GM19397 (cell line): Measurements from ENCODE around the gene CCM2L.

ENCODE experiments used
- ATAC-seq: cut with Tn5 transposase; IDR thresholded peaks from one replicate; pipeline ENCODE4 v1.9.1; 2021; ENCODE audit warnings: mild to moderate bottlenecking, moderate library complexity; ENCODE audit not compliant: unreplicated experiment

The CCM2L gene

GRCh38 chr20:31991339-31991705 lies 18.9 kb upstream of the CCM2L start:
- ATAC-seq, result no peak

- no peak for ATAC-seq
Observed at GRCh38 chr20:31992086-31992485, 18.2 kb upstream of the CCM2L start.

DNA sequence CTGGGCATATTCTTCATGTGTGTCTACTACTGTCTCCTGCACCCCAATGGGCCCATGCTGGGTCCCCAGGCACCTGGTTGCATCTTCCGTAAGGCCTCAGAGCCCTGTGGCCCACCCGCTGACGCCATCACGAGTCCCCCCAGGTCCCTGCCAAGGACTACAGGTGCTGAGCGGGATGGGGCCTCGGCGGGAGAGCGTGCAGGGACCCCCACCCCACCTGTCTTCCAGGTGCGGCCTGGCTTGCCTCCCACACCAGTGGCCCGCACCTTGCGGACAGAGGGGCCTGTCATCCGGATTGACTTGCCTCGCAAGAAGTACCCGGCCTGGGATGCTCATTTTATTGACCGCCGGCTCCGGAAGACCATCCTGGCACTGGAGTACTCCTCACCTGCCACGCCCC lies 13.2 kb upstream of the CCM2L start:
- no peak for ATAC-seq

DNA sequence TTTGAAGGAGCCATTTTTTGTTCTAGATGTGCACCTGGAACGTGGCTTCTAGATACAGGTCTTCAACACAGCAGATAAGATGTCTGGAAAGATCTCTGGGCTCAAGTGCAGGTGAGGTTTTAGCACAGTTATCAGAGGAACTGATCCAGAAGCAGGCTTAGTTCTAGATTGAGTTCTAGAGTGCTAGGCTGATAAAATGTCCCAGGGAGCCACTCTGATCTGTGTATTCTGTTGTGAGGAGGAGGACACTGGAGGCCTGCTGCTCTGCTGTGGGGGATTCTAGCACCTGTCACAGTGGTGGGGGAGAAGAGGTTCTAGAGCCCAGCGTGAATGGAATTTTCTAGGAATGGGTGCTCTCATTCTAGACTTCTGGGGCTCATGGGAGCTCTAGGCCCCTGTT lies 12.0 kb upstream of the CCM2L start:
- ATAC-seq, result no peak

- ATAC-seq, result no peak
Observed at GRCh38 chr20:32003325-32003724, 6.9 kb upstream of the CCM2L start.

DNA sequence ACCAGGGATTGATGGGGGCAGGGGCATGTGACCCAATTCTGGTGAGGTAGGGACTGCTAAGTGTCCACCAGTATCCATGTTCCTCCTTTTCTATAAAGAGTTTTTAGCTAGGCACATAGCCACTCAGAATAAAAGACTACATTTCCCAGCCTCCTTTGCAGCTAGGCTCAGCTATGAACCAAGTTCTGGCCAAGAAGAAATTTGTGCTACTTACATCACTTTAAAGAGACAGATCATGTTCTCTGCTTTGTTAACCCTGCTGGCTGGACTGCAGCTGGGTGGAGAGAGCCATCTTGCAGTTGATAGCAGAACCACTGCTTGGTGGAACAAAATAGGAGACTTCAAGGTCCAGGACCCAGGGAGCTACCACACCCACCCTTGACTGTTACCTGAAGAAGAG lies 5.3 kb upstream of the CCM2L start:
- no peak for ATAC-seq

- ATAC-seq, result no peak
Observed at GRCh38 chr20:32006053-32006452, 4.2 kb upstream of the CCM2L start.

DNA sequence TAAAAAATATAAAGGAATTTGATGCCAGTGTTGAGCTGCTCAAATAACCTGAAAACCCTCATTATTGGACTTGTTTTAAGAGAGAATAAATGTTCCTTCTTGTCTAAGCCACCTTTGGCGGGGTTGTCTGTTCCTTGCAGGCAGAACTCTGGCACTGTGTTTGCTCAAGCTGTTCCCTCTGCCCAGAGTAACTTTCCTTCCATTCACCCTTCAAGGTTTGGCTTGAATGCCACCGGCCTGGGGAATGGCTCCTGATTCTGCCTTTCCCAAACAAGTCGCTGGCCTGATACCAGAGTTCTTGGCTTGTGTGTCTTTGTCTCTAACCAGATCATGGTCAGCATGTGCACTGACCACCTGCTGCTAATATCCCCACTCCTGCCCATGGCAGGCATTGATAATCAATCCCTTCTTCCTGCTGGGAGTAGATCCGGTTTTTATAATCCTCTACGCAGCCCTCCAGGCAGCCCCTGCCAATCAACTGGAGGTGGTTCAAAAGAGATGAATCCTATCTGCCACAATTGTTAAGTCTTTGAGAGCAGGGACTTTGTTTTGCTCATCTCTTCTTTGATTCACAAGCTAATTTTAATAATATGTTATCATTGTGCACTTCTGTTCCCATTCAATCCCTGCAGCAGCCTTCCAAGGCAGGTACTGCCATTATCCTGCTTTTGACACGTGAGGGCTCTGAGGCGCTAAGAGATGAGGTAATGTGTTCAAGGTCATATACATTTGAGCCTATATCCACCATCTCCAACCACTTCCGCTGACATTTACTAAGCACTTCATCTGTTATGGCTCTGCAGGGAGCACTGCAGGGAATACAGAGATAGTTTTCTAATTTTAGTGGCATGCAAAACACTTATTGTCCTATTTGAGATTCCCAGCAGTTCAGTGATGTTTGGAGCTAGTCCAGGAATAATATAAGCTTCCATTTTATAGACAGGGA lies 3.1 kb upstream of the CCM2L start:
- no peak for ATAC-seq

DNA sequence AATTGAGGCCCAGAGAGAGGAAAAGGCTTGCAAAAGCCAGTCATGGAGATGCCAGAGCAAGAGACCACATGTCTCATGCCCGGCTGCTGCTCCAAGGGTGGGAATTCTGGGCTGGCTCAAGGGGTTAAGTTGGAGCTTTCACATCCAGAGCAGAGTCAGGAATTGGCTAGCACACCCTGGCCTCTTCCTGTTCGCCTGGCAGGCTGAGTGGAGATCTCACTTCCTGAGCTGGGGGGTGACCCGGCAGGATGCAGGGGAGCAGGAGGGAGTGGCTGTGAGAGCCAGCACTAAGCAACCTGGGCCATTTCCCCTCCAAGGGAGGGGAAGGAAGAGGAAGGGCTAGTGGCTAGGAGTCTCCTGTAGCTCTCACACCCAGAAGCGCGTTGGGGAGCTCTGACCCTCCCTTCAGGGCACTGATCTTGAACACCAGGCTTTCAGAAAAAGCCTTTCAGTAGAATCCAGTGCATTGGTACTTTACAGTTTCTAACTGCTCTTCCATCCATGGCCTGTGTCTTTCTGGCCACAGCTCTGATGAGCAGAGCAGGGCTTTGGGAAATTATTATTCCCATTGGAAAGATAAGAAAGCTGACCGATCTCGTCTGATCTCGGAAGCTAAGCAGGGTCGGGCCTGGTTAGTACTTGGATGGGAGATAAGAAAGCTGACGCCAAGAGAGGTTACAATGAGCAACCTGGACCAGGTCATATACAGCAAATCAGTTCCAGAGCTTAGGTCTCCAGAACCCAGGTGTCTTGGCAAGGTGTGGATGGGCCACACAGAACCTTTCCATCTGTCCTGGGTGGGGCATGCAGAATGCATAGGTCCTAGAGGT lies 2.2 kb upstream of the CCM2L start:
- ATAC-seq, result no peak

DNA sequence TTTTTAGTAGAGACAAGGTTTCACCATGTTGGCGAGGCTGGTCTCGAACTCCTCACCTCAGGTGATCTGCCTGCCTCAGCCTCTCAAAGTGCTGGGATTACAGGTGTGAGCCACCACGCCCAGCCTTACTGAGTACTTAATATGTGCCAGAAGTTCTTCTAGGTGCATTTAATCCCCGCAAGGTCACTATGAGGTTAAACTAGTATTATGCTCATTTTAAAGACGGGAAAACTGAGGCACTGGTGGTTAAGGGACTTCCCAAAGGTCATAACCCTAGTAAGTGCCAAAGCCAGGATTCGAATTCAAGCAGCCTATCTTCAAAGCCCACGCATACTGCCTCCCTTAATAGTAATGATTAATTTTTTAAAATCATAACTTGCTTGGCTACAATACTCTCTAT lies 674 bp upstream of the CCM2L start:
- no peak for ATAC-seq

- no peak for ATAC-seq
Observed at GRCh38 chr20:32010666-32011065, 428 bp downstream of the CCM2L start.

GRCh38 chr20:32012159-32012688 lies 2.0 kb downstream of the CCM2L start:
- ATAC-seq, result no peak

DNA sequence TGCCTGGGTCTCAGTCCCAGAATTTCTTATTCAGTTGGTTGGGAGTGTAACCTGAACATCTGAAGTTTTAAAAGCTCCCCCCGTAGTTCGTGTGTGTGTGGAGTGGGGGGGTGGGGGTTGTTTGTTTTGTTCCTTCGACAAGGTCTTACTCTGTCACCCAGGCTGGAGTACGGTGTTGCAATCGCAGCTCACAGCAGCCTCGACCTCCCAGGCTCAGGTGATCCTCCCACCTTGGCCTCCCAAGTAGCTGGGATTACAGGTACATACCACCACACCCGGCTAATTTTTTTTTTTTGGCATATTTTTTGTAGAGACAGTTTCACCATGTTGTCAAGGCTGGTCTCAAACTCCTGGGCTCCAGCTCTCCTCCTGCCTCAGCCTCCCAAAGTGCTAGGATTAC lies 3.1 kb downstream of the CCM2L start:
- no peak for ATAC-seq

DNA sequence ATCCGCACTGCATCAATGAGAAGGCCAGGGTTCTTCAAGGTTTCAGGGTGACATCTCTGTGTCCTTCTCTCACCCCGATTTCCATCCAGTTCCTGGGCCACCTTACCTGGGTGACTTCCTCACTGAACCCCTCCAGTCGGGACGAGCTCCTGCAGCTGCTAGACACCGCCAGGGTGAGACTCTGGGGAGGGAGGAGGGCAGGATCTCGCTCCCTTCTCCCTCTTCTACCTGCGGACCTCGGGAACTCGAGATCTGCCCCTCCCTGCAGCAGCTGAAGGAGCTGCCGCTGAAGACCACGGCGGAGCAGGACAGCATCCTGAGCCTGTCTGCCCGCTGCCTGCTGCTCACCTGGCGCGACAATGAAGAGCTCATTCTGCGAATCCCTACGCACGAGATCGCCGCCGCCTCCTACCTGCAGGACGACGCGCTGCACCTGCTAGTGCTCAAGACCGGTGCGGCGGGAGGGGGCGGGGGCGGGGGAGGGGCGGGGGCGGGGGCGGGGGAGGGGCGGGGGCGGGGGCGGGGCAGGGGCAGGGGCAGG lies 7.5 kb downstream of the CCM2L start:
- ATAC-seq, result no peak

DNA sequence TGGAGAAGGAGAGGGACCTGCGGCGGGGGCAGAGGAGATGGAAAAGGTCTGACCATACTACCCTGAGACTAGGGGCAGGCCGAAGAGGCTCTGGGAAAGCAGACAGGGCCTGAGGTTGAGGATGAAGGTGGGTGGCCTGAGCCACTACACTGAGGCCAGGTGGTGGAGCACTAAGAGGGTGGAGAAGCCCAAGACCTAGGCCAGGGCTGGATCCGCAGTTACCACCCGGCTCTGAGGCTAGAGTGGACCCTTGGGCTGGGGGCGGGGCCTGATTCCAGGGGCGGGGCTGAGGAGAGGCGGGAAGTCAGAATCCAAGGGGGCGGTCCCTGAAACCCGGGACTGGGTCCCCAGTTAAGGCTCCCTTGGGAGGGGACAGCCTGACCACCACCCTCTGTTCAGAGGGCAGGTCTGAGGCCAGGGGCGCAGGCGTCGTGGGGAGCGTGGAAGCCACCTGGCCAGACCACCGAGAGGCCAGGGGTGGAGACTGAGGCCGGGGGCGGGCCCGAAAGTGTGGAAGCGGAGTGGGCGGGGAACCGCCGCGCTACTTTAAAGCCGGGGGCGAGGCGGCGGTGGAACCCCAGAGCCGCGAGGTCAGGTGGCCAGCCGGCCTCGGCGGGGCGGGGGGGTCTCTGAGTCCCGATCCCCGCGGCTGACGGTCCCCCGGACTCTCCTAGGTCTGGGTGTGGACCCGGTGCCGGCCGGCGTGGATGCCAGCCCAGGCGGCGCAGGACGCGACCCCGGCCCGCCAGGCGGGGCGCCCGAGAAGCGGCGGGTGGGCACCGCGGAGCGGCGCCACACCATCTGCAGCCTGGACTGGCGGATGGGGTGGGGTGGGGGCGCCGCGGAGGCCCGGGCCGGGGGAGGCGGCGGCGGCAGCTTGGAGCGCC lies 8.3 kb downstream of the CCM2L start:
- ATAC-seq, result no peak

GRCh38 chr20:32019156-32019510 lies 8.9 kb downstream of the CCM2L start:
- ATAC-seq, result no peak

DNA sequence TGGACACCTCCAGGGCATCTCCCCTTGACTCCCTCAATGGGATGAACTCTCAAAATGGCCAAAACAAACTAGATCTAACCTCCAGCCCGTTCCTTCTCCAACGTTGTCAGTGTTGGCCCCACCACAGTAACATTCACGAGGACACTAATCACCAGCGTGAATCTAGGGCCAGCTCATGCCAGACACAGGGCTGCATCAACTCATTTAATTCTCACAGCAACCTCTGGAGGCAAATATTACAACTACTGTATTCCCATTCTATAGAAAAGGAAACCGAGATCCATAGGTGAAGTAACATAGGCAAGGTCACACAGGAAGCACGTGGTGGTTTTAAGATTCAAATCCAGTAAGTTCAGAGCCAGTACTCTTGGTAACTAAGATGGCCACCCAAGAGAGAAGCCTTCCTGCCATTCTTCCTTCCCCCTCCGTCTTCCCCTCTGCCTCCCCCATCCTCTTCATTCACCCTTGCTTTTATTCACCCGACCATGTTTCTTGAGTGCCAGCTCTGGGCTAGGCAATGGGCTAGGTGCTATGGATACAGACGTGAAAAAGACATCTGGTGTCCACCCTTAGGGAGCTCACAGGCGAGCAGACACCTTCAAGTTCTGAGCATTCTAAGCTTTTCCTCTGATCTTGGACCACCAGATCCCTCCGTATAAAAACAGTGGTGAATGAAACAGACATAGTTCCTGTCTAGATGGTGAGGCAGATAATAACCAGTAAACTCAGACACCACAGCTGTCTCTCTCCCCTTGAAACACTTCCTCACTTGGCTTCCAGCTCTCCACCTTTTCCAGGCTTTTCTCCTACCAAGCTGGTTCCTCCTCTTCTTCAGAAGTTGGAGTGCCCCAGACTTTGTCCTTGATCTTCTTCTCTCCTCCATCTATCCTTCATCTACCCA lies 9.6 kb downstream of the CCM2L start:
- ATAC-seq, result no peak

DNA sequence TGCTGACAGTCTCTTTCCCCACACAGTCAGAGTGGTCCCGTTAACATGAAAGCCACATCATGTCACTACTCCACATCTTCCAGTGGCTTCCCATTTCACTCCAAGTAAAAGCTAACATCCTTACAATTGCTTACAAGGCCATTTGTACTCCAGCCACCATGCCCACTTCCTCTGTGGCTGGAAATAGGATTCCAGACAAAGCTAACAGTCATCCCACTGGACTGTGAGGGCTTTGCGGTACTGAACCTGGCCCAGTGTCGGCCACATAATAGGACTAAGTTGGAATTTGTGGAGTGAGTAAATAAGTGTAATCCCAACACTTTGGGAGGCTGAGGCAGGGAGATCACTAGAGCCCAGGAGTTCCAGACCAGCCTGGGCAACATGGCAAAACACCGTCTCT lies 10.9 kb downstream of the CCM2L start:
- no peak for ATAC-seq

DNA sequence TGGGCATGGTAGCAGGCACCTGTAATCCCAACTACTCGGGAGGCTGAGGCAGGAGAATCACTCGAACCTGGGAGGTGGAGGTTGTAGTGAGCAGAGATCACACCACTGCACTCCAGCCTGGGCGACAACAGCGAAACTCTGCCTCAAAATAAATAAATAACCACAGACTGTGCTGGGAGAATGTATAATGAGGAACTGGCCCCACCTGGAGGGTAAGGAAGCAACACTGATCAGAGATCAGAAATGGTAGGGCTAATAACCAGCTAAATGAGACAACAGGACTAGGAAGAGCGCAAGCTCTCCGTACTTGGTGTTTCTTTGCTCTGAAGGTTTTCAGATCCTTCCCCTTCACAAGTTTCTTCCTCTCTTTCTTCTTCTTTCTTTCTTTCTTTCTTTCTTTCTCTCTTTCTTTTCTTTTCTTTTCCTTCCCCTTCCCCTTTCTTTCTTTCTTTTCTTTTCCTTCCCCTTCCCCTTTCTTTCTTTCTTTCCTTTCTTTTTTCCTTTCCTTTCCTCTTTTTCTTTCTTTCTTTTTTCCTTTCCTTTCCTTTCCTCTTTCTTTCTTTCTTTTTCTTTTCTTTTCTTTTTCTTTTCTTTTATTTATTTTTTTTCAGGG lies 14.6 kb downstream of the CCM2L start:
- no peak for ATAC-seq
